KMS-11 (cell line): ENCODE data around the gene SPAG6.

Source experiments
- H2AFZ ChIP-seq: fragments of 200-600 bp; sonication (generic); 2 replicates; pipeline ENCODE4 v1.6.1; 2016; ENCODE audit warnings: antibody characterized with exemption, mixed run types, low read depth
- H3K27ac ChIP-seq: fragments of 200-600 bp; sonication (generic); 2 replicates; pipeline ENCODE4 v1.6.1; 2016; ENCODE audit warnings: mild to moderate bottlenecking, mixed run types
- H3K27me3 ChIP-seq: fragments of 200-600 bp; sonication (generic); 2 replicates; pipeline ENCODE4 v1.6.1; 2017; ENCODE audit warnings: mild to moderate bottlenecking, low read depth, mixed run types, moderate library complexity; ENCODE audit not compliant: insufficient read depth
- H3K36me3 ChIP-seq: fragments of 200-600 bp; sonication (generic); 2 replicates; pipeline ENCODE4 v1.6.1; 2017; ENCODE audit warnings: mild to moderate bottlenecking, mixed run types; ENCODE audit not compliant: insufficient read depth
- H3K4me1 ChIP-seq: fragments of 200-600 bp; sonication (generic); 2 replicates; pipeline ENCODE4 v1.6.1; 2016; ENCODE audit warnings: mild to moderate bottlenecking, low read depth, mixed run types; ENCODE audit not compliant: poor library complexity, severe bottlenecking
- H3K4me2 ChIP-seq: fragments of 200-600 bp; sonication (generic); 2 replicates; pipeline ENCODE4 v1.7.0; 2016; ENCODE audit warnings: mild to moderate bottlenecking, mixed run types
- H3K4me3 ChIP-seq: fragments of 200-600 bp; sonication (generic); IDR thresholded peaks from 2 replicates; pipeline ENCODE4 v1.6.1; 2017; ENCODE audit warnings: low read depth, low read length, mixed read lengths; ENCODE audit not compliant: insufficient read depth
- H3K79me2 ChIP-seq: fragments of 200-600 bp; sonication (generic); 2 replicates; pipeline ENCODE4 v1.6.1; 2016; ENCODE audit warnings: low read depth, mixed run types; ENCODE audit not compliant: insufficient read depth
- H3K9ac ChIP-seq: fragments of 200-600 bp; sonication (generic); 2 replicates; pipeline ENCODE4 v1.6.1; 2016; ENCODE audit warnings: mild to moderate bottlenecking, mixed run types
- H4K20me1 ChIP-seq: fragments of 200-600 bp; sonication (generic); 2 replicates; pipeline ENCODE4 v1.6.1; 2016; ENCODE audit warnings: mild to moderate bottlenecking, mixed run types; ENCODE audit not compliant: insufficient read depth
- CTCF ChIP-seq: fragments of 200-600 bp; sonication (generic); conservative IDR thresholded peaks from 2 replicates; pipeline ENCODE4 v1.6.1; 2017; ENCODE audit warnings: low read depth, mild to moderate bottlenecking, antibody characterized with exemption, low read length, moderate library complexity, mixed read lengths

SPAG6 gene

GRCh38 chr10:22323538-22324305 is 21.6 kb upstream of the SPAG6 start:
- H3K4me1 ChIP-seq = peaks cover 45% of the 10 kb centered on the region
- H4K20me1 ChIP-seq = no peaks in the 10 kb centered on the region
- H2AFZ ChIP-seq = no peak overlapping the region
- H3K27ac ChIP-seq = peak overlapping the region; percentile 85
- peaks cover 17% of the 10 kb centered on the region for H3K27me3 ChIP-seq
- H3K4me2 ChIP-seq = peak overlapping the region; percentile 96
- no peak overlapping the region for H3K4me3 ChIP-seq
- peaks cover 17% of the 10 kb centered on the region; the same call in 1 of the 2 replicates for H3K36me3 ChIP-seq
- H3K79me2 ChIP-seq = peaks cover 79% of the 10 kb centered on the region
- H3K9ac ChIP-seq = peak overlapping the region; percentile 99
- TF ChIP-seq CTCF = no peak

- no peaks in the 10 kb centered on the region for H4K20me1 ChIP-seq
- no peak overlapping the region for H2AFZ ChIP-seq
- peak overlapping the region; percentile 96 for H3K4me2 ChIP-seq
- no peak overlapping the region for H3K4me3 ChIP-seq
- peaks cover 19% of the 10 kb centered on the region; the same call in 1 of the 2 replicates for H3K36me3 ChIP-seq
- H3K4me1 ChIP-seq = peaks cover 50% of the 10 kb centered on the region
- peak overlapping the region; percentile 85 for H3K27ac ChIP-seq
- H3K79me2 ChIP-seq = peaks cover 79% of the 10 kb centered on the region
- TF ChIP-seq CTCF = no peak
- peaks cover 17% of the 10 kb centered on the region for H3K27me3 ChIP-seq
- H3K9ac ChIP-seq = peak overlapping the region; percentile 99
These were observed 20.9 kb upstream of the SPAG6 start for GRCh38 chr10:22324413-22324812.

- Histone ChIP-seq H3K4me2 (peak overlapping the region; percentile 96), H3K36me3 (peaks cover 24% of the 10 kb centered on the region; the same call in 1 of the 2 replicates), H2AFZ (no peak overlapping the region), H3K27me3 (peaks cover 17% of the 10 kb centered on the region), H3K27ac (peak overlapping the region; percentile 85), H3K4me1 (peaks cover 50% of the 10 kb centered on the region), H3K9ac (peak overlapping the region; percentile 99), H4K20me1 (no peaks in the 10 kb centered on the region), H3K4me3 (no peak overlapping the region), H3K79me2 (peaks cover 79% of the 10 kb centered on the region)
- no peak for TF ChIP-seq CTCF
These were observed 20.4 kb upstream of the SPAG6 start for GRCh38 chr10:22324893-22325271.

GRCh38 chr10:22325272-22326144 is 19.8 kb upstream of the SPAG6 start:
- no peak overlapping the region for H3K4me3 ChIP-seq
- H3K9ac ChIP-seq = peak overlapping the region; percentile 99
- peak overlapping the region; percentile 96 for H3K4me2 ChIP-seq
- peak overlapping the region; percentile 11; the same call in 1 of the 2 replicates for H2AFZ ChIP-seq
- no peak for TF ChIP-seq CTCF
- peaks cover 54% of the 10 kb centered on the region for H3K4me1 ChIP-seq
- peaks cover 82% of the 10 kb centered on the region for H3K79me2 ChIP-seq
- no peaks in the 10 kb centered on the region for H4K20me1 ChIP-seq
- peaks cover 17% of the 10 kb centered on the region for H3K27me3 ChIP-seq
- H3K27ac ChIP-seq = peak overlapping the region; percentile 89
- peaks cover 30% of the 10 kb centered on the region; the same call in 1 of the 2 replicates for H3K36me3 ChIP-seq
